ENCODE measurements around the gene CXorf65.

- no peak for TF ChIP-seq CTCF (IDR thresholded peaks at IDR 0.05)
- no peak for TF ChIP-seq POLR2A (IDR thresholded peaks at IDR 0.05)
- TF ChIP-seq EP300 (IDR thresholded peaks at IDR 0.05; ENCODE audit: low read depth), result no peak
- TF ChIP-seq POLR2AphosphoS5 (IDR thresholded peaks at IDR 0.05), result no peak
These were observed 11.5 kb downstream of the CXorf65 start for GRCh38 chrX:71095033-71095432.
